GM18519 (cell line): ENCODE measurements around the gene ZNF568.

Experiments used
- ATAC-seq: cut with Tn5 transposase; IDR thresholded peaks from one replicate; pipeline ENCODE4 v1.9.1; 2021; ENCODE audit warnings: mild to moderate bottlenecking, moderate library complexity; ENCODE audit not compliant: unreplicated experiment, low FRiP score

Gene ZNF568

DNA sequence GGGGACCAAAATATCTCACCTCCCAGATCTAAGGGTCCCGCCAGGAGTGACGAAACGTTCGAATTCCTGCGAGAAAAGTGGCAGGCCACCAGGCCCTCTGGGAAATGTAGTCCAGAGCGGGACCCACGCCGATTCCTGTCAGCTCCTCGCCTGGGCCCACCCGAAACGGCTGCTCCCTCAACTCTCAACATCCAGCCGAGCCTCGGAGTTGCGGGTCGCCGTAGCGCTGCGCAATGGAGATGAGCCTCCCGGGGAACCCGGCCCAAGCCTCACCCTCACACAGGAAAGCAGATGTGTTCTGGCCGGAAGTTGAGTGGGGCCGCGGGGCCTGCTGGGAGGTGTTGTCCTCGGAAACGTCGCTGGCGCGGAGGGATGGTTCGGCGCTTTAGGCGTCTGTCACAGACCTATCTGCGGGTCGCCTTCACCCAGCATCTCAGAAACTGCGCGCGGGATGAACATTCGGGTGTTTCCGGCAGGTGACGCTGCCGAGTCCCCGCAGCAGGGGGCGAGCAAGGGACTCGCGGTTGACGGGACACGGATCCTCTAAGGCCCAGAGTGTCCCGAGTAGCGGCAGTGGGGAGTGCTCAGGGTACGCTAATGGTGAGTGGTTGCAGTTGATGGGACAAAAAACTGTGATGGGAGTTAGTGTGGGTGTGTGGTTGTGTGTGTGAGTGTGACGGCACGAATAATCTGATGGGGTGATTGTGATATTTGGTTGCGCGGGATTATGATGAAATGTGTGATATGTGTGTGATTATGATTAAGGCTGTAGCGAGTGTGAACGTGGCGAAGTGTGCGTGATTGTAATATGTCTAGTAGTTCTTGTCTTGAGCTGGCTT lies at the start of gene ZNF568, which contains the start of gene ZNF829:
ZNF568 (plus strand) TSS at position 341 of the 839 bp plus-strand sequence. CDS start 6,439 bp downstream, outside the sequence.
ZNF829 (minus strand) TSS at position 300 of the 839 bp plus-strand sequence. CDS start 1,124 bp downstream, outside the sequence.
- ATAC-seq, result peak; percentile 89

DNA sequence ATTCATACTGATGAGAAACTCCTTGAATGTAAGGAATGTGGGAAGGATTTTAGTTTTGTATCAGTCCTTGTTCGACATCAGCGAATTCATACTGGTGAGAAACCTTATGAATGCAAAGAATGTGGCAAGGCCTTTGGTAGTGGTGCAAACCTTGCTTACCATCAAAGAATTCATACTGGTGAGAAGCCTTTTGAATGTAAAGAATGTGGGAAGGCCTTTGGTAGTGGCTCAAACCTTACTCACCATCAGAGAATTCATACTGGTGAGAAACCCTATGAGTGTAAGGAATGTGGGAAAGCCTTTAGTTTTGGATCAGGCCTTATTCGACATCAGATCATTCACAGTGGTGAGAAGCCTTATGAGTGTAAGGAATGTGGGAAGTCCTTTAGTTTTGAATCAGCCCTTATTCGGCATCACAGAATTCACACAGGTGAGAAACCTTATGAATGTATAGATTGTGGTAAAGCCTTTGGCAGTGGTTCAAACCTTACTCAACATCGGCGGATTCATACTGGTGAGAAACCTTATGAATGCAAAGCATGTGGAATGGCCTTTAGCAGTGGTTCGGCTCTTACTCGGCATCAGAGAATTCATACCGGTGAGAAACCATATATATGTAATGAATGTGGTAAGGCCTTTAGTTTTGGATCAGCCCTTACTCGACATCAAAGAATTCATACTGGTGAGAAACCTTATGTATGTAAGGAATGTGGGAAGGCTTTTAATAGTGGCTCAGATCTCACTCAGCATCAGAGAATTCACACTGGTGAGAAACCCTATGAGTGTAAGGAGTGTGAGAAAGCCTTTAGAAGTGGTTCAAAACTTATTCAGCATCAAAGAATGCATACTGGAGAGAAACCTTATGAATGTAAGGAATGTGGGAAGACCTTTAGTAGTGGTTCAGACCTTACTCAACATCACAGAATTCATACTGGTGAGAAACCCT lies 38.9 kb upstream of the ZNF568 start:
- ATAC-seq, result no peak

- no peak for ATAC-seq
Observed at GRCh38 chr19:36891768-36892357, 24.3 kb upstream of the ZNF568 start.

DNA sequence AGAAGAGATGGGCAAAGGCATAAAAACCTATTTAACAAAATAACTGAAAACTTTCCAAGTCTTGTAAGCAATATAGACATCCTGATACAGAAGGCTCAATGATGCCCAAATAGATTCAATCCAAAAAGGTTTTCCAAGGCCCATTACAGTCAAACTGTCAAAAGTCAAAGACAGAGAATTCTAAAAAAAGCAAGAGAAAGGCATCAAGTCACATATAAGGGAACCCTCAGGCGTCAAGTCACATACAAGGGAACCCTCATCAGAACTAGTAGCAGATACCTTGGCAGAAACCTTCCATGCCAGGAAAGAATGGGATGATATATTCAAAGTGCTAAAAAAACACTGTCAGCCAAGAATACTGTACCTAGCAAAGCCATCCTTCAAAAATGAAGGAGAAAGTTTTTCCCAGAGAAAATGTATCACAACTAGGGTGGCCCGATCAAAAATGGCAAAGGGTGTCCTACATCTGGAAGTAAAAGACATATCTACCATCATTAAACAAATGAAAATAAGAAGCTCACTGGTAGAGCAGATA lies 21.2 kb upstream of the ZNF568 start:
- no peak for ATAC-seq

GRCh38 chr19:36898422-36898821 lies 17.7 kb upstream of the ZNF568 start:
- no peak for ATAC-seq

DNA sequence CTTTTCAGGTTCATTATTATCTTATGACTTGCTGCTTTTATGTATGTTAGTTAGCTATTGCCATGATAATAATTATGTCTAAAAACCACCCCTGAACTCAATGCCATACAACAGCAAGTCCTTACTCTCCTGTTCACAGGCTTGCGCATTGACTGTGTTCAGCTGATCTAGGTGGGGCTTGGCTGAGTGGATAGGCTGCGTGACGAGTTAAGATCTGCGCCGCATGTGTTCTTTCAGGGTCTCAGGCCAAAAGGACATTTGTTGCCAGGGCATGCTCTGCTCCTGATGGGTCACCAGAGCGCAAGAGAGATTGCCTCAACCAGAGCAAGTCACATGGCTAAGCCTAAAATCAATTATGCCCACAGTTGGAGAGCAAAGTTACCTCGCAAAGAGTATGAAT lies 859 bp downstream of the ZNF568 start:
- no peak for ATAC-seq

GRCh38 chr19:36918090-36918489 lies 2.0 kb downstream of the ZNF568 start:
- no peak for ATAC-seq

DNA sequence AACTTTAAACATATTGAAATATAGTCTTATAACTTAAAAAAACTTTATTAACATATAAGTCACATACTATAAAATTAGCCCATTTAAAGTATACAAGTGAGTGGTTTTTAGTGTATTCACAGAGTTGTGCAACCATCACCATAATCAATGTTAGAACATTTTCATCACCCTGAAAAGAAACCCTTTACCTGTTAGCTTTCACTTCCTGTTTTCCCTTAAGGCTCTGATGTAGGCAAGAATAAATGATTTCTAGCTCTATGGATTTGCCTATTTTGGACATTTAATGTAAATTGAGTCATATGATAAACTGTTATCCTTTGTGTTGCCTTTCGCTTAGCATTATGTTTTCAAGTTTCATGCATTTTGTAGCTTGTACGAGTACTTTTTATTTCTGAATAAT lies 15.6 kb downstream of the ZNF568 start:
- no peak for ATAC-seq

DNA sequence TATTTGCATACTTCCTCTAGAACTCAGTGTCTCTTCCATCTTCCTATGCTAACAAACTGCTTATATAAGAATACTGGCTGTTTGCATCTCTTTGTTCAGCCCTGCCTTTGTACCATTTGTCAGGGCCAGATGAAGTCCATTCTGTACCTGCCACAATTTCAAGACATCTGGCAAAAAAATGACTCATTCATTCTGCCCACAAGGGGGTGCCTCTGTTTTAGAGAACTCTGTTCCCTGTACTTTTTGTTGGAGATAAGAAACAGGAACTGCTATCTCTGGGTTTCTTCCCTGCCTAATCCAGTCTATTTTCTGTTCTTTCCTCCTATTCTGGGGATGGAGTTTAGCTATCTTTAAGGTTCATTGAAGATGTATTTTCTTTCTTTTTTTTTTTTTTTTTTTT lies 23.0 kb downstream of the ZNF568 start:
- ATAC-seq, result no peak

- no peak for ATAC-seq
Observed at GRCh38 chr19:36950335-36951119, 34.4 kb downstream of the ZNF568 start.

- no peak for ATAC-seq
Observed at GRCh38 chr19:36962346-36962745, 46.2 kb downstream of the ZNF568 start.

- ATAC-seq, result no peak
Observed at GRCh38 chr19:36963280-36963679, 47.1 kb downstream of the ZNF568 start.

DNA sequence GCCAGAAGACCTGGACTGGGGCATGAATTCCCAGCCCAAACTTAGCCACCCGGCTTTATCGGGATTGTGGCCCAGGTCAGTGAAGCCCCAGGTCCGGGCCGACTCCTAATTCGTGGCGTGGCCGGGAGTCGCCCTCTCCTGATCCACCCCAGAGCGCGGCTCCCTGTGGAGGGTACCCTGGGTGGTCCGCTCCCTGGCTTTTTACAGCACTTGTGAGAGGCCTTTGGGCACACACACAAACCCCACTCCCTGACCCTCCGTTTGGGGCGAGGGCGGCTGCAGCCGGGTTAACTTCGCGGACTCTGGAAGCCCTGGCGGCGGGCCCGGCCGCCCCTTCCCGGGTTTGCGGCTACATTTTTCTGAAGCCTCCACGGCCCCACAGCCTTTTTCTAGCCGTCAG lies 56.4 kb downstream of the ZNF568 start:
- no peak for ATAC-seq

- peak; percentile 53 for ATAC-seq
Observed at GRCh38 chr19:36973021-36973843, 57.1 kb downstream of the ZNF568 start.

DNA sequence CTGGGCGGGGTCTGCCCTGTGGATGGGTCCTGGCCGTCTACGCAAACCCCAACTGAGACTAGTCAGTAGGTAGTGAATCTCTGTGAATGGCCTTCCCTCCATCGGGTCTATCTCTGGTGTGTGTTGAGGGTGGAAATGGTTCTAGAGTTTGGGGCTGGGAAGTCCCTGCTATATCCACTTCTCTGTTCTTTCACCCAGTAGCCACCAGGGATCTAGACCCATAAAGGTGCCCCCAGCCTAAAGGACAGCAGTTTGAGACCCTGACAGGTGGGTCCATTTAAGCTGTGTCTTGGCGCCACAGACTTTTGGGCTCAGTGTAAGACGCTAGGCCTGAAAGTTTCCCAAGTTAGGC lies 57.7 kb downstream of the ZNF568 start:
- ATAC-seq, result no peak

- ATAC-seq, result no peak
Observed at GRCh38 chr19:36986131-36986530, 70.0 kb downstream of the ZNF568 start.

DNA sequence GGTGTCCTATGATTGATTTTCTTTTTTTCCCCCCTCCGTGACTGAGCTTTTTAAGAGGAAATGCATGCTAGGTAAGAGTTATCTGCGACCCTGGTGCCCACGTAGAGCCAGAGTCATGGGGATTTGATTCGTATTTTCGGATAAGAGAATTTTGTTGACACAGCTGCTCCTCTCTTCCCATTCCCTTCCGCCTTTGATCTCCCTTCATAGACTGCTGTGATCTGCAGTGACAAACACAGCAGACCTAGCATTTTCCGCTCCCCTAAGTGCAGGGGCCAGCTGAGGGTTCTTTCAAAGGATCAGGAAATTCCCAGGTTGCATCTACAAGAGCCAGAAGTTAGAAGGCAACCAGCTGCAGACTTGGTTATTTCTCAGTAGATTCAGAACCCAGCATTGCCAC lies 70.5 kb downstream of the ZNF568 start:
- ATAC-seq, result no peak

DNA sequence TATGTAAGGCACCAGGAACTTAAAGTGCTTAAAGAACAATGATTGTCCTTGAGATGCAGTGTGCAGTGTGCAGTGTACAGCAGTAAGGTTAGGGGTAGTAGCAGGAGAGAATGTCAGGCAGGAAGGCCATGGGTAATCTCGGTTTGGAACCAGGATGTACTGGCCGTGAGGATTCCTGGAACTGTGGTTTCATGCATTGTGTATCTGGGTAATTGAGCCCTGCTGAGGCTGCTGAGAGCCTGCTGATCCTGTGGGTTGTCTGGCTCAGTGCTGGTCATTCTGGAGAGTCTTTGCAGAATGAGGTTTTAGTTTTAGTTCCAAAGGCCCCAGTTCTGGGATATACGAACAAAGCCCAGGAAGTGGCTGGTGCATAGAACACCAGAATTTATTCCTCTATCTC lies 71.0 kb downstream of the ZNF568 start:
- no peak for ATAC-seq
